Neural progenitor cell (in vitro differentiated cells): ENCODE data around the gene PHB1. TPM values are rescaled to one million over a fixed set of nuclear protein-coding genes. Genes with fewer than 3 reads are reported as not detected.

Source experiments
- DNase-seq: peaks from one replicate; pipeline ENCODE4 v3.0.0-alpha.2; 2016; ENCODE audit warnings: low spot score
- H2AFZ ChIP-seq: fragments of 200-600 bp; sonication (generic); replicated peaks from 2 replicates; pipeline ENCODE4 v1.6.1; 2016; ENCODE audit warnings: antibody characterized with exemption
- H3F3A ChIP-seq: fragments of 200-600 bp; sonication (generic); 2 replicates; pipeline ENCODE4 v1.6.1; 2016; ENCODE audit warnings: antibody characterized with exemption, low read depth
- H3K27ac ChIP-seq: fragments of 200-600 bp; sonication (generic); 2 replicates; pipeline ENCODE4 v1.5.1; 2016; ENCODE audit warnings: mild to moderate bottlenecking
- H3K27me3 ChIP-seq: fragments of 200-600 bp; sonication (generic); 2 replicates; pipeline ENCODE4 v1.6.1; 2016; ENCODE audit warnings: mild to moderate bottlenecking, moderate library complexity
- H3K36me3 ChIP-seq: fragments of 200-600 bp; sonication (generic); 2 replicates; pipeline ENCODE4 v1.5.1; 2016
- H3K4me1 ChIP-seq: fragments of 200-600 bp; sonication (generic); 2 replicates; pipeline ENCODE4 v1.6.1; 2016; ENCODE audit warnings: mixed run types
- H3K4me2 ChIP-seq: fragments of 200-600 bp; sonication (generic); 2 replicates; pipeline ENCODE4 v1.6.1; 2016
- H3K4me3 ChIP-seq: fragments of 200-600 bp; sonication (generic); 2 replicates; pipeline ENCODE4 v1.5.1; 2016
- H3K79me2 ChIP-seq: fragments of 200-600 bp; sonication (generic); 2 replicates; pipeline ENCODE4 v1.6.1; 2016; ENCODE audit warnings: low read depth
- H3K9ac ChIP-seq: fragments of 200-600 bp; sonication (generic); 2 replicates; pipeline ENCODE4 v1.6.1; 2016
- H3K9me3 ChIP-seq: fragments of 200-600 bp; sonication (generic); 2 replicates; pipeline ENCODE4 v1.5.1; 2016; ENCODE audit warnings: low read depth
- H4K20me1 ChIP-seq: fragments of 200-600 bp; sonication (generic); 2 replicates; pipeline ENCODE4 v1.6.1; 2016; ENCODE audit warnings: low read depth
- H3K27ac Mint-ChIP-seq: 3 replicates; pipeline ENCODE4 v1.8.0; 2021; ENCODE audit warnings: mixed read lengths
- H3K27me3 Mint-ChIP-seq: 2 replicates; pipeline ENCODE4 v1.8.0; 2022; ENCODE audit warnings: low read depth, mild to moderate bottlenecking, inconsistent platforms, moderate library complexity, mixed read lengths; ENCODE audit not compliant: insufficient read depth
- H3K36me3 Mint-ChIP-seq: 3 replicates; pipeline ENCODE4 v1.8.0; 2021; ENCODE audit warnings: mixed read lengths
- H3K4me1 Mint-ChIP-seq: 3 replicates; pipeline ENCODE4 v1.8.0; 2021; ENCODE audit warnings: mixed read lengths
- H3K4me3 Mint-ChIP-seq: 3 replicates; pipeline ENCODE4 v1.8.0; 2021; ENCODE audit warnings: mild to moderate bottlenecking, moderate library complexity, mixed read lengths
- H3K9me3 Mint-ChIP-seq: 3 replicates; pipeline ENCODE4 v1.8.0; 2020; ENCODE audit warnings: mixed read lengths
- CTCF ChIP-seq: fragments of 200-600 bp; sonication (generic); IDR thresholded peaks from 2 replicates; pipeline ENCODE4 v1.5.1; 2017; ENCODE audit warnings: antibody characterized with exemption, mild to moderate bottlenecking
- EZH2 ChIP-seq: fragments of 200-600 bp; sonication (generic); IDR thresholded peaks from 2 replicates; pipeline ENCODE4 v1.6.1; 2017; ENCODE audit warnings: antibody characterized with exemption, mild to moderate bottlenecking, moderate library complexity
- EZH2phosphoT487 ChIP-seq: fragments of 200-600 bp; sonication (generic); IDR thresholded peaks from 2 replicates; pipeline ENCODE4 v1.6.1; 2017; ENCODE audit warnings: antibody characterized with exemption
- total RNA-seq: library from RNA; depleted of rRNA; stranded (reverse); fragments of >200 nt; gene quantifications from 2 replicates; pipeline ENCODE4 v1.2.3, GENCODE V29; 2015; ENCODE audit warnings: low replicate concordance

The PHB1 gene
- total RNA-seq, 1 donor from 2014 or later = 126 TPM

DNA sequence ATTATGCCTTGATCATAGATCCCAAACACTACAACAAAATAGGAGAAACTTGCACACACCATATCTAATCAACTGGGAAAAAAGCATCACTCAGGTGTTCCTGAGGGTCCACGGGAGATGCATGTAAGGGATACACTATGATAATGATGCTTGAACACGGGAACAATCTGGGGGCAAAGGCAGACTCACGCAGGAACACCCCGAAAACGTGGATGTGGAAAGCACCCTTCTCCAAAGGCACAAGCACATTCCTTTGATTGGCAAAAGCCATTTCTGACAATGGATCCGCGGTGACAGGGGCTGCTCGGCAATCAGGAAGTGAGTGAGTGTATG lies 53.9 kb downstream of the PHB1 start:
- Mint-ChIP-seq H3K4me3 (peak overlapping the region; percentile 97), H3K9me3 (no peaks in the 10 kb centered on the region), H3K36me3 (no peaks in the 10 kb centered on the region), H3K27ac (peak overlapping the region; percentile 93), H3K27me3 (no peaks in the 10 kb centered on the region), H3K4me1 (peaks cover 31% of the 10 kb centered on the region)
- no peak overlapping the region for H3K27ac ChIP-seq
- H3K4me1 ChIP-seq = peaks cover 25% of the 10 kb centered on the region
- no peaks in the 10 kb centered on the region for H3K36me3 ChIP-seq
- no peaks in the 10 kb centered on the region for H3K27me3 ChIP-seq
- peak; percentile 53 for DNase-seq
- peaks cover 58% of the 10 kb centered on the region for H3K79me2 ChIP-seq
- peak overlapping the region; percentile 91 for H3K4me2 ChIP-seq
- H3F3A ChIP-seq = peaks cover 19% of the 10 kb centered on the region
- no peaks in the 10 kb centered on the region for H3K9me3 ChIP-seq
- H4K20me1 ChIP-seq = peaks cover 54% of the 10 kb centered on the region
- TF ChIP-seq EZH2phosphoT487 (no peak), CTCF (no peak), EZH2 (no peak)
- peak overlapping the region; percentile 89 for H3K9ac ChIP-seq
- peak overlapping the region; percentile 97 for H3K4me3 ChIP-seq
- H2AFZ ChIP-seq = no peak overlapping the region

- Mint-ChIP-seq H3K4me3 (peak overlapping the region; percentile 97), H3K9me3 (no peaks in the 10 kb centered on the region), H3K4me1 (peaks cover 31% of the 10 kb centered on the region), H3K36me3 (no peaks in the 10 kb centered on the region), H3K27ac (no peak overlapping the region), H3K27me3 (no peaks in the 10 kb centered on the region)
- Histone ChIP-seq H4K20me1 (peaks cover 54% of the 10 kb centered on the region), H2AFZ (no peak overlapping the region), H3K4me1 (peaks cover 25% of the 10 kb centered on the region), H3K9ac (peak overlapping the region; percentile 5), H3K27ac (no peak overlapping the region), H3K4me3 (peak overlapping the region; percentile 97), H3K4me2 (peak overlapping the region; percentile 91), H3K9me3 (no peaks in the 10 kb centered on the region), H3K27me3 (no peaks in the 10 kb centered on the region), H3F3A (peaks cover 16% of the 10 kb centered on the region), H3K36me3 (no peaks in the 10 kb centered on the region), H3K79me2 (peaks cover 64% of the 10 kb centered on the region)
- peak; percentile 6 for DNase-seq
- TF ChIP-seq EZH2 (no peak), EZH2phosphoT487 (no peak), CTCF (no peak)
Measured at GRCh38 chr17:49359990-49360795, 54.5 kb downstream of the PHB1 start.

DNA sequence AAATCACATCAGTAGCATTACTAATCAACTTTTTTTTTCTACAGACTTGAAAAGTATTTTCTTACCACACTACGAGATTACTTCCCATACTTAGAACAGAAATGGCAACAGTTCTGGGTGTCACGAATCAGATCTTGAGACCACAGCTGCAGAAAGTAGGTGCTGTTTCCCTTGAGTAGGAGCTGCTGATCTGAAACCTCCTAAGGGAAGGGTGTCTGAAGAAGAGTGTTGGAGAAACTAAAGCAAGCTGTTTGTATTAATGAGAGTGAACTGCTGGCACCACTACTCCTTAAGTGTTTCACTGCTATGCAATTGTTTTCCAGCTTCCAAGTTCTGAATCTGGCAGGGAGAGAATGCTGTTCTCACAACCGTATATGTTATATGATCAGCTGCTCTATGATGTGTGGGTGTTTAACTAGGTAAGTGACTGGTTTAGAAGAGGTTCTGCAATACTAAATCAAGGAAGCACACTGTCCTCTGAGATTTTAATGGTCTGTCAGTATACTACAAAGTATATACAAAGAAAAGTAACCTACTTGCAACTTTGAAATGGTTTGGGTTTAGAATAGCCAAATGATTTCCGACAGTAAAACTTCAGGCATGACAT lies 55.9 kb downstream of the PHB1 start:
- Histone ChIP-seq H2AFZ (no peak overlapping the region), H4K20me1 (peaks cover 62% of the 10 kb centered on the region), H3K4me1 (peaks cover 25% of the 10 kb centered on the region), H3K79me2 (peaks cover 78% of the 10 kb centered on the region), H3F3A (peaks cover 16% of the 10 kb centered on the region), H3K27ac (no peak overlapping the region), H3K27me3 (no peaks in the 10 kb centered on the region), H3K36me3 (no peaks in the 10 kb centered on the region), H3K9me3 (no peaks in the 10 kb centered on the region), H3K4me3 (no peak overlapping the region), H3K4me2 (no peak overlapping the region), H3K9ac (no peak overlapping the region)
- H3K9me3 Mint-ChIP-seq = no peaks in the 10 kb centered on the region
- TF ChIP-seq EZH2 = no peak
- TF ChIP-seq EZH2phosphoT487 = no peak
- no peak for TF ChIP-seq CTCF
- no peaks in the 10 kb centered on the region for H3K27me3 Mint-ChIP-seq
- no peak overlapping the region for H3K27ac Mint-ChIP-seq
- no peaks in the 10 kb centered on the region for H3K36me3 Mint-ChIP-seq
- no peak for DNase-seq
- no peak overlapping the region for H3K4me3 Mint-ChIP-seq
- H3K4me1 Mint-ChIP-seq = peaks cover 31% of the 10 kb centered on the region
